ENCODE measurements around the gene NPAS3.

The NPAS3 gene

GRCh38 chr14:33515899-33516298, 577.2 kb downstream of the NPAS3 start:
- no peak for DNase-seq (ENCODE audit: low spot score)

DNA sequence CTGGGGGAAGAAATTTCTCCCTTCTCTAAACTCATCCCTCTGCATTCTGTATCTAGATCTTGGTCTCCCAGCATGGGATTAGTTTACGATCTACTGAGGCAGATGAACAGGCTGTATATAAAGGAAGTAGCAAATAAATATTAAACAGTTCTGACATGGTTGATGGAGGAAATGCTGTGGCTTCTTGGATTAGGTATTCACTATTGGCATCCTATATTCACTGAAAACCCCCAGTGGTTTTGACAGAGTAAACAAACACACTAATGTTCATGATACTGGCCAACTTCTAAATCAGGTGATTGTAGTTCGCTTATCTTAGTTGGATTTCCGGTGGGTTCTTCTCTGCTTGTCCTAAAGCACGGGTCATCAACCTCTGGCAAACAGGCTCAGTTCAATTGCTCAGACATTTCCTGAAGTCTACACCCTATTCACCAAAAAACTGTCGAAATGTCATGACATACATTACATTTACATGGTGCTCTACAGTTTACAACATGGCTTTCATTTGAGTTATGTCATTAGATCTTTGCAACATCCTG, 578.3 kb downstream of the NPAS3 start:
- DNase-seq (ENCODE audit: low spot score): no peak

- DNase-seq (ENCODE audit: low spot score): no peak
Measured at GRCh38 chr14:33521192-33521591, 582.5 kb downstream of the NPAS3 start.

GRCh38 chr14:33524244-33524643, 585.6 kb downstream of the NPAS3 start:
- no peak for DNase-seq (ENCODE audit: low spot score)

GRCh38 chr14:33525626-33526025, 586.9 kb downstream of the NPAS3 start:
- DNase-seq (ENCODE audit: low spot score): no peak

DNA sequence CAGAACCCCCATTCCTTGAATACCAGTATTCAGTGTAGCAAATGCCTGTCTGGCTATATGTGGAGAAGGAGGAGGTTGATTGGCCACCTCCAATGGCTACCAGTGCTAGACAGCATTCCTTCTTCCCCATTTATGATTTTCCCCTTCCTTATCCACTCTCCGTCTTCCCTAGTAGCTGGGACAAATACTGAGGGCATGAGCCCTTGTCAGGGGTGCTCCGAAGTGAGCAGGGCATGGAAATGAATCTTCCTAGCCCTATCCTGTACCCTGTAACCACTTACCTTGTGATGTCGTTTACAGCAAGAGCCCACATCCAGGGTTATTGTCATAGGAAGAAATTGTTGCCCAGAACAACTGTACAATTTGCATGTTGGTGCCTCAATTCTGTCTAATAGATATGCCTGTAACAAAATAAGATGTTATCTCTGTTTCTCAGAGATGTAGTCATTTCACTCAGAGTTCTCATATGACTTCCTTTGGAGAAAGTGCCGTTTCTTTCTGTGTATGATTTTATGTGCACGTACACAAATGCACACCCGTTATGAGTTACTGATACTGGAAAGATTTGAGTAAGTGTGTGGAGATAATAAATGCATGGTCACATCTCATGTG, 588.5 kb downstream of the NPAS3 start:
- peak; percentile 14 for DNase-seq (ENCODE audit: low spot score)

DNA sequence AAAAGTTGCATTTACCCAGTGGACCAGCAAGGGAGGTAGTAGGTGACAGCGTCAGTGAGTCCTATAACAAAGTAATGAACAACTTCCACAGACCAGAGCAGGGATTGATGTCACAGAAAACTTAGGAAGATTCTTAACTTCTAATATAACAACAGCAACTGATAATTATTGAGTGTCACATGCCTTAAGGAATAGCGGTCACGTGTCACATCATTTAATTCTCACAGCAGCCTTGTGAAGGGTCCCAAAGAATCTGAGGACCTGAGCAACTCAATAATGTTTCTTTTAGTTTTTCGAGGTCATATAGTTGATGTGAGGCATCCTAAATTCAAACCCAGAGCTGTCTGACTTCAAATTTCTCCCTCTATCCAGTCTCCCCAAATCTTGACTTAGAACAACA, 590.0 kb downstream of the NPAS3 start:
- DNase-seq (ENCODE audit: low spot score): no peak

- DNase-seq (ENCODE audit: low spot score): no peak
Measured at GRCh38 chr14:33529787-33530757, 591.4 kb downstream of the NPAS3 start.

- no peak for DNase-seq (ENCODE audit: low spot score)
Measured at GRCh38 chr14:33532553-33532952, 593.9 kb downstream of the NPAS3 start.

- no peak for DNase-seq (ENCODE audit: low spot score)
Measured at GRCh38 chr14:33534104-33534503, 595.4 kb downstream of the NPAS3 start.

DNA sequence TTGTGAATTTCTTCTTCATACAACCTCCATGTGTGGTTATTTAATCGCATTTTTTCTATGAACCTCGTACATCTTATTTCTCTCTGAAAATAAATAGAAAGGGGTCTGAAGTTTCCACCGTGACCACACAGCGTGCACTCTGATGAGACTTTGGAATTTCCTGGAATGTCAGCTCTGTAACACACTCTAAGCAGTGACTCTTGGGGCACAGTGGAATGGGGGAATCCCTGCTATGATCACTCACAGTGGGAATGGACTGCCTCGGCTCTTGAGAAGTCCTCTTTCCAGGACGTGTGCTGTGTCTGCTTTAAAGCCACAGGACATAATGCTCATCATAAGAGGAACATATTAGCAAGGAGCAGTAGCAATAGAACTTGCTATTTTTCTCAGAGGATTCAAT, 596.0 kb downstream of the NPAS3 start:
- DNase-seq (ENCODE audit: low spot score): no peak

DNA sequence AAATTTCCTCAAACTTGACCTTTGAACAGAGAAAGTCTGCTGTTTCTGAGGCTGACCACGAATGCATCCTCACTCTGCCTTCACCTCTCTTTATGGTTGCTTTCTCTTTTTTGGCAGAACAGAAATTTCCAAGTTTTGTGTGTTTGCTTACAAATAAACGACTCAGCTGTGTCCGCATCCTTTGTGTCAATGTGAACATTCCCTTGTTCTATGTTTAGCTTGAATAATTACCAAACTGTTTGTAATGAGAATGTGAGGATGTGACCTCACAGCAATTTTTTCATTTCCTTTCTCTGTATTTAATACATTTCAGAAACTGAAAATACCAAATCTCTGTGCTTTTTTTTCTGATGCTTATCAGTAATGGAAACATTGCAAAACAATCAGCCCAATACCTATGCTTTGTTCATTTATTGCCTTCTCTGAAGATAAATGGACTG, 601.3 kb downstream of the NPAS3 start:
- DNase-seq (ENCODE audit: low spot score): no peak

DNA sequence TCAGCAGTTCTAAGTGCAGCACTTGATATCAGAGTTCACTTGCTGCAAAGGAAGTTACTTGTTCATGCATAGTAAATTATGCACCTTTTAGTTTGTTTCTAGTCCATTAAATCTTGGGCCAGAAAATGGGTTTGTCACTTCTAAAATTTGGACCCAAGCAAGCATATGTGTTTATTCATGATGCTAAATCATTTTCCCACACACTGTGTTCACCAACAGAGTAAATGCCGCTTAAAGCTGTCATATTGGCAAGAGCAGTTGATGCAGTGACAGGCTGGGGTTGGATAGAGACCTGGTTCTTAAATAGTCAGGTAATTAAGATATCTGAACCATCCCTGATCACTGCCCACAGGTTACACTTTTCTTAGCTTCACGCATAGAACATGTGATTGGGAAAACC, 602.5 kb downstream of the NPAS3 start:
- DNase-seq (ENCODE audit: low spot score): no peak

- DNase-seq (ENCODE audit: low spot score): no peak
Measured at GRCh38 chr14:33542338-33543287, 603.9 kb downstream of the NPAS3 start.

- DNase-seq (ENCODE audit: low spot score): no peak
Measured at GRCh38 chr14:33545696-33546095, 607.0 kb downstream of the NPAS3 start.

DNA sequence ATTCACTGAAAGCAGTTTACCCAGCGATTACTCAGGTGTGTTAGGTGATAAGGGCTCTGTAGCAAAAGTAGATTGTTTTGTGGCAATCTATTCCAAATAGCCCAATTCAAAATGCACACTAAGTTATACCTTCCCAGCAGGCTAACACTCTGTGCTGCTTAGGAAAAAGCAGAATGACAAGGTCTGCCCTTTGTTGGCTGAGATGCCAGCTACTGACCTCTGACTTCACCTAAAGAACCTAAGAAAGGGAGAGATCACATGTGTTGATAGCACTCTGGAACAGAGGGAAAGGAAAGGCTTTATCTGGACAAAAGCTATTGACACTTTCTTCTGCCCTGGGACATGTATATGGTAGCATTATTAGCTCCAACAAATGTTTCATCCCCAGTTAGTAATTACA, 609.9 kb downstream of the NPAS3 start:
- DNase-seq (ENCODE audit: low spot score): no peak

DNA sequence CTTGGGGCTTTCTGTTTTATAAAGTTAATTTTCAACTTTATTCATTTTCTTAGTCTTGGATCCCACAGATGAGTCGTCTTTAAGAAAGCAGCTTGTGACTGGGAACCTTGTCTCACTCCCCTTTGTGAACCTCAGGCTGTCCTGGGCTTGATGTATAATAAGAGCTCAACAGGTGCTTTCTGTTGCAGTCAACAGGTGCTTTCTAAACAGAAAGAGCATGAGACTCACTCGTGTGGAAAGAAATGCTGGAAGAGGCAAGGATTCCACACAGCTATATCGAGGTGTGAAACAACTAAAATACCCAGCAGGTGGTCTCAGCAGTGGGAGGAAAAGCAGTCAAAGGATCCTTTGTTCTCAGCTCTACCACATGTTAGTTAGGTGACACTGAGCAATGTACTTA, 613.3 kb downstream of the NPAS3 start:
- no peak for DNase-seq (ENCODE audit: low spot score)

DNA sequence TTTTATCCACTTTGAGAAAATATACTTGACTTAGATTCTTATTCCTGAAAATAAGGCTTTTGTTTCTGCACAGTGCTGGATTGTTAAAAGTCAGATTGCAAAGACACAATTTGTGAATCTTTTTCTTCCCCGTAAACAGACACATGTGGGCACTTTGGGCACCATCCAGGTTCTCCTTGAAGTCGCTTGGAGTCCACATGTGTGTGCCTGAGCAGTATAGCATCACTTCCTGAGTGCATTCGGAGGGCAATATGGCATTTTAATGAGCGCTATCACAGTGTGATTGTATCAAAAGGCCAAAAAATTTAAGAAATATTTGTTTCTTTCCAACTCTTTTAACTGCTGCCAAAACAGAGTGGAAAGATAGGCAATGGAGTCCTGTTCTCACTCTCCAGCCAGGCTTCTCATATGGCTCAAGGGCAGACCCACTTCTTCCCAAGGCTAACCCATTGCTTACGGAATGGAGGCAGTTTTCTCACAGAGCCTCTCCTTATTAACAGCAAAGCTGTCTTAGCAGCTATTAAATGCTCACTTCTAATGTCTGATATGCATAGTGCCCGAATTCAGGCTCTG, 615.1 kb downstream of the NPAS3 start:
- DNase-seq (ENCODE audit: low spot score): no peak

DNA sequence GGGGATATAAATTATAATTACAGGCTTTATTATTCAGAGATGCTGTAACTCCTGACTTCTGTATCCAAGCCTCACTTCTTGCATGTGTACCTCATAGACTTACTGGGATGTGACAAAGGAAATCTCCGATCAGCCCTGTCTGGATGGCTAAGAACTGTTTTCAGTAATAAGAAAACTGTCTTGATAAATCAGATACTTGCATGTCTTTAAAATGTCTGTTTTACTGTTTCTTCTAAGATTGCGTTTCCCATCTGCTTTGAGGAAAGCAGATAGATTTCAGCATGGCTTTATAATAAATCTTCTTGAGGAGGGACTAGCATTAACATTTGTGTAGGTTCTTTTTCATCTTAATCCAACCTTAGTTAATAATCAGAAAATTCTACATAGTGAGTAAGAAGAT, 616.3 kb downstream of the NPAS3 start:
- DNase-seq (ENCODE audit: low spot score): no peak

- no peak for DNase-seq (ENCODE audit: low spot score)
Measured at GRCh38 chr14:33555710-33556350, 617.2 kb downstream of the NPAS3 start.
